ENCODE measurements around the gene CDS1. TPM values are rescaled to one million over a fixed set of nuclear protein-coding genes. Genes with fewer than 3 reads are reported as not detected.
"Not testable (repeated sequence)": the region's sequence is repeated elsewhere in the genome, so short reads cannot be mapped to it uniquely, and the experiment has no call there.

Gene CDS1
- 8.8 TPM for total RNA-seq

GRCh38 chr4:84582988-84583875 lies at the start of gene CDS1:
TSS of gene CDS1 (plus strand) at chr4:84583127. CDS start at chr4:84583402, 275 bp downstream.
- no peak for DNase-seq (ENCODE audit: extremely low spot score in 2 of 2)
- peak within 1 kb of the TSS; percentile 65 to 82 for H3K4me3 ChIP-seq
- H3K27ac ChIP-seq: peak within 1 kb of the TSS; percentile 87
- intact Hi-C loops (cut with DNase I): no loop called here
- H3K36me3 ChIP-seq: no peaks in the 10 kb centered on the region
- peaks cover under 1% of the 10 kb centered on the region for H3K9me3 ChIP-seq
- H3K27me3 ChIP-seq: no peaks in the 10 kb centered on the region
- no peak for TF ChIP-seq POLR2A (IDR thresholded peaks at IDR 0.05)
- no peak for TF ChIP-seq CTCF (IDR thresholded peaks at IDR 0.05)
- no peak for TF ChIP-seq POLR2AphosphoS5 (IDR thresholded peaks at IDR 0.05; ENCODE audit: insufficient read depth in 1 of 2, low read depth in 1 of 2)
- H3K4me1 ChIP-seq: peaks cover 15% of the 10 kb centered on the region

- Histone ChIP-seq H3K27me3 (no peaks in the 10 kb centered on the region), H3K27ac (no peak overlapping the region), H3K4me3 (no peak overlapping the region), H3K9me3 (no peaks in the 10 kb centered on the region), H3K4me1 (no peaks in the 10 kb centered on the region), H3K36me3 (no peaks in the 10 kb centered on the region)
- no peak for DNase-seq (ENCODE audit: extremely low spot score in 2 of 2)
- TF ChIP-seq CTCF (IDR thresholded peaks at IDR 0.05) (no peak), POLR2AphosphoS5 (IDR thresholded peaks at IDR 0.05; ENCODE audit: insufficient read depth in 1 of 2, low read depth in 1 of 2) (no peak), POLR2A (IDR thresholded peaks at IDR 0.05) (no peak)
- intact Hi-C loops (cut with DNase I): no loop called here
Observed at GRCh38 chr4:84535901-84536300, 47.0 kb upstream of the CDS1 start.

GRCh38 chr4:84545093-84545492 lies 37.8 kb upstream of the CDS1 start:
- no peak for TF ChIP-seq POLR2AphosphoS5 (IDR thresholded peaks at IDR 0.05; ENCODE audit: insufficient read depth in 1 of 2, low read depth in 1 of 2)
- TF ChIP-seq CTCF (IDR thresholded peaks at IDR 0.05): no peak
- no peak for TF ChIP-seq POLR2A (IDR thresholded peaks at IDR 0.05)
- DNase-seq (ENCODE audit: extremely low spot score in 2 of 2): no peak
- intact Hi-C loops (cut with DNase I): loop anchor here (2.0 kb wide), 1 partner anchor 68 kb away; no protein-coding TSS in a partner anchor
- Histone ChIP-seq H3K4me1 (no peaks in the 10 kb centered on the region), H3K4me3 (no peak overlapping the region), H3K9me3 (no peaks in the 10 kb centered on the region), H3K27me3 (no peaks in the 10 kb centered on the region), H3K27ac (no peak overlapping the region), H3K36me3 (no peaks in the 10 kb centered on the region)

- H3K27ac ChIP-seq: no peak overlapping the region
- H3K4me3 ChIP-seq: no peak overlapping the region
- H3K36me3 ChIP-seq: no peaks in the 10 kb centered on the region
- H3K27me3 ChIP-seq: no peaks in the 10 kb centered on the region
- no peak for DNase-seq (ENCODE audit: extremely low spot score in 2 of 2)
- no peaks in the 10 kb centered on the region for H3K9me3 ChIP-seq
- TF ChIP-seq POLR2A (IDR thresholded peaks at IDR 0.05) (no peak), POLR2AphosphoS5 (IDR thresholded peaks at IDR 0.05; ENCODE audit: insufficient read depth in 1 of 2, low read depth in 1 of 2) (no peak)
- intact Hi-C loops (cut with DNase I): no loop called here
- H3K4me1 ChIP-seq: no peaks in the 10 kb centered on the region
Observed at GRCh38 chr4:84547211-84547610, 35.7 kb upstream of the CDS1 start.

GRCh38 chr4:84549191-84549590 lies 33.7 kb upstream of the CDS1 start:
- H3K4me3 ChIP-seq; H3K36me3 ChIP-seq; H3K9me3 ChIP-seq; DNase-seq (ENCODE audit: extremely low spot score in 2 of 2); H3K27me3 ChIP-seq; H3K4me1 ChIP-seq; H3K27ac ChIP-seq; intact Hi-C loops (cut with DNase I): not testable (repeated sequence)

GRCh38 chr4:84562156-84562555 lies 20.8 kb upstream of the CDS1 start:
- Histone ChIP-seq H3K4me1 (no peaks in the 10 kb centered on the region), H3K4me3 (no peak overlapping the region), H3K27me3 (no peaks in the 10 kb centered on the region), H3K36me3 (no peaks in the 10 kb centered on the region), H3K9me3 (no peaks in the 10 kb centered on the region), H3K27ac (no peak overlapping the region)
- DNase-seq (ENCODE audit: extremely low spot score in 2 of 2): no peak
- TF ChIP-seq CTCF (IDR thresholded peaks at IDR 0.05) (no peak), POLR2A (IDR thresholded peaks at IDR 0.05) (no peak)
- intact Hi-C loops (cut with DNase I): no loop called here
